NK-92 (cell line): Measurements from ENCODE around the gene OXNAD1.

Source experiments
- DNase-seq: peaks from one replicate; lab custom pipeline; 2025; ENCODE audit not compliant: unreplicated experiment; lab: John Stamatoyannopoulos, UW

OXNAD1 gene

GRCh38 chr3:16326724-16327349 lies 61.8 kb downstream of the OXNAD1 start:
- DNase-seq = no peak

GRCh38 chr3:16328124-16328523 lies 63.1 kb downstream of the OXNAD1 start:
- DNase-seq = no peak

- DNase-seq = no peak
Measured at GRCh38 chr3:16329036-16329825, 64.2 kb downstream of the OXNAD1 start.

- DNase-seq = no peak
Measured at GRCh38 chr3:16329826-16330129, 64.8 kb downstream of the OXNAD1 start.

- DNase-seq = no peak
Measured at GRCh38 chr3:16330351-16330750, 65.3 kb downstream of the OXNAD1 start.

GRCh38 chr3:16331319-16331883 lies 66.4 kb downstream of the OXNAD1 start:
- DNase-seq = no peak

GRCh38 chr3:16332904-16333426 lies 68.0 kb downstream of the OXNAD1 start:
- DNase-seq = no peak

- DNase-seq = no peak
Measured at GRCh38 chr3:16334909-16335308, 69.9 kb downstream of the OXNAD1 start.

- DNase-seq = no peak
Measured at GRCh38 chr3:16335333-16335732, 70.3 kb downstream of the OXNAD1 start.

GRCh38 chr3:16335772-16336645 lies 71.0 kb downstream of the OXNAD1 start:
- DNase-seq = no peak

- no peak for DNase-seq
Measured at GRCh38 chr3:16336825-16337224, 71.8 kb downstream of the OXNAD1 start.

GRCh38 chr3:16337856-16338540 lies 73.0 kb downstream of the OXNAD1 start:
- DNase-seq = no peak

- DNase-seq = no peak
Measured at GRCh38 chr3:16338999-16339398, 74.0 kb downstream of the OXNAD1 start.

- no peak for DNase-seq
Measured at GRCh38 chr3:16343101-16343500, 78.1 kb downstream of the OXNAD1 start.

GRCh38 chr3:16346413-16347081 lies 81.5 kb downstream of the OXNAD1 start:
- DNase-seq = no peak

GRCh38 chr3:16347548-16347947 lies 82.5 kb downstream of the OXNAD1 start:
- no peak for DNase-seq

- DNase-seq = no peak
Measured at GRCh38 chr3:16349986-16350596, 85.1 kb downstream of the OXNAD1 start.

GRCh38 chr3:16350597-16351318 lies 85.7 kb downstream of the OXNAD1 start:
- no peak for DNase-seq

- no peak for DNase-seq
Measured at GRCh38 chr3:16352428-16352827, 87.4 kb downstream of the OXNAD1 start.
